ENCODE measurements around the gene PRM3. TPM values are rescaled to one million over a fixed set of nuclear protein-coding genes. Genes with fewer than 3 reads are reported as not detected.

The PRM3 gene
- total RNA-seq, 1 donor from 2014 or later = not detected

GRCh38 chr16:11283820-11284248 is 10.4 kb upstream of the PRM3 start:
- no peak for DNase-seq (ENCODE audit: low read depth)

DNA sequence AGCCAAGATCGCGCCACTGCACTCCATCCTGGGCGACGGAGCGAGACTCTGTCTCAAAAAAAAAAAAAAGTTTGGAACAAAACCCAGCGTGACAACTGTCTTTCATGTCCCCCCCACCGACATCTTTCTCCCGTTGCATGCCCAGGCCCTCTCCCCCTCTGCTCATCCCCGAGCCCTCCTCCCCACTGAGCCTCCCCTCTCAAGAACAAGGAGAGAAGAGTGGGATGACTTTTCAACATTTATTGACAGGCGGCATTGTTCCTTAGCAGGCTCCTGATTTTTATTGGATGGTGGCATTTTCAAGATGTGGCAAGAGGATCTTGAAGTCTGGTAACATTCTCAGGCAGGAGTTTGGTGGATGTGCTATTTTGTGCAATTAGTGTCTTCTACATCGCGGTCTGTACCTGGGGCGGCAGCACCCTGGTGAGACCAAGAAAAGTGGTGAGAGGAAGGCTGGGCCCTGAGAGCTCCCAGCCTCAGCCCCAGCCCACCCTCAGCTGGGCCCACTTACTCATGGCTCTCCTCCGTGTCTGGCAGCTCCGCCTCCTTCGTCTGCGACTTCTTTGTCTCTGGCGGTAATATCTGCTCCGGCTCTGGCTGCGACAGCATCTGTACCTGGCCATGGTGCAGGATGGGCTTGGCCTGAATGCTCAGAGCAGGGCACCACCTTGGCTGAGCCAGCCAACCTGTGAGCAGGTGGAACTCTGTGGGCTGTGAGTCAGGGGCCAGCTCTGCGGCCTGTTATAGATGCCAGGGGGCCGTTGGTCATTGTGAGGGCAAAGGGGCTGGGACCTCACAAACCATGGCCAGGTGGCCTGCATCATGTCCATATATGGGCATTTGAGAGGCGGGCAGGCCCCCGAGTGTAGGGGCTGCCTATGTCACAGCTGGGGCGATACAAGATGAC is 7.4 kb upstream of the PRM3 start, which contains the start of gene PRM1:
Gene PRM1, minus strand, starts transcription at position 715 of the 907 bp plus-strand sequence. Its CDS starts 92 bp downstream, at position 623.
- DNase-seq (ENCODE audit: low read depth) = no peak

DNA sequence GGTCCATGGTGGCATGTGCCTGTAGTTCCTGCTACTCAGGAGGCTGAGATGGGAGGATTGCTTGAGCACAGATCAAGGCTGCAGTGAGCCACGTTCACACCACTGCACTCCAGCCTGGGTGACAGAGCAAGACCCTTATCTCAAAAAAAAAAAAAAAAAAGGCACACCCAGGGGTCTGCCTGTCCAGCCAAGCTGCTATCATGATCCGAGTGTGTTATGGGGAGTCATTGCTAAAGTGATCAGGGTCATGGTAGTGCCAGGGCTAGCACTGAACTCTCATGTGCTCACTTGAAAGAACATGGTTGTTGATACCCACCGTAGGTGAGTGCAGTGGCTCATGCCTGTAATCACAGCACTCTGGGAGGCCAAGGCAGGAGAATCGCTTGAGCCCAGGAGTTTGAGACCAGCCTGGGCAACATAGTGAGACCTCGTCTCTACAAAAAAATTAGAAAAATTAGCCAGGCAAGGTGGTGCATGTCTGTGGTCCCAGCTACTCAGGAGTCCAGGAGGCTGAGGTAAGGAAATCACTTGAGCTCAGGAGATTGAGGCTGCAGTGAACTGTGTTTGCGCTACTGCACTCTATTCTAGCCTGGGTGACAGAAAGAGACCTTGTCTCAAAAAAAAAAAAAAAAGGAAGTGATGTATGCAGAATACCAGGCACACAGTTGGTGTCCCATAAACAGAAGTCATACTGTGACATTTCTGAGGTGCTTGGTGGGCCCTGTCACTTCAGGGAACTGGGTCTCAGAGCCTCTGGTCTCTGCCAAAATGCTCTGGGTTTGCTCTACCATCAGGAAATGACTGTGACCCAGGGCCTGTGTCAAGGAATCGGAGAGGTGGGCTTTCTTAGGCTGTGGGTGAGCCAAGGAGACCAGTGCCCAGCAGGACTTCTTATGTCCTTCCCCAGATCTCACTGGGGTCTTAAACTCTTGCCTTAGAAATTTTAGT is 5.5 kb upstream of the PRM3 start:
- no peak for DNase-seq (ENCODE audit: low read depth)

GRCh38 chr16:11277607-11278337 is 4.3 kb upstream of the PRM3 start:
- no peak for DNase-seq (ENCODE audit: low read depth)

- DNase-seq (ENCODE audit: low read depth) = no peak
Observed at GRCh38 chr16:11276896-11277593, 3.6 kb upstream of the PRM3 start.

- no peak for DNase-seq (ENCODE audit: low read depth)
Observed at GRCh38 chr16:11276143-11276895, 2.9 kb upstream of the PRM3 start, which contains the start of gene PRM2. Gene PRM2, minus strand, starts transcription at chr16:11276480. Its CDS starts 110 bp downstream, at chr16:11276370.

DNA sequence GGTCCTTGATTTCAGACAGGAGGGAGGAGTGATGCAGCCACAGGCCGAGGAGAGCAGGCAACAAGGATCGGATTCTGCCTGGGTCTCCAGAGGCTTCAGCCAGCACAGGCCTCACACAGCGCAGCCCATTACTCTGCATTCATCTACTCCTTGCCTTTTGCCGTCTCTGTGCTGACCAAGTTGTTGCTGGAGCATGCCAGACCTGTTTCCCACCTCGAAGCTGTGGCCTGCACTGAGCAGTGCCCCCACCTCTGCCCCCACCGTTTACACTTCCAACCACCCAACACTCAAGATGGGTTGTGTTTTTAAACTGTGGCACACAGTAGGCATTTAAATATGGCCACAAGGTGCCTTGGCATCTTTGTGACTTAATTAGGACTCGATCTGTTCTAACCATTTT is 1.5 kb upstream of the PRM3 start:
- no peak for DNase-seq (ENCODE audit: low read depth)

GRCh38 chr16:11273721-11274324 is 394 bp upstream of the PRM3 start:
- DNase-seq (ENCODE audit: low read depth) = no peak

- DNase-seq (ENCODE audit: low read depth) = no peak
Observed at GRCh38 chr16:11272484-11272883, 945 bp downstream of the PRM3 start.

DNA sequence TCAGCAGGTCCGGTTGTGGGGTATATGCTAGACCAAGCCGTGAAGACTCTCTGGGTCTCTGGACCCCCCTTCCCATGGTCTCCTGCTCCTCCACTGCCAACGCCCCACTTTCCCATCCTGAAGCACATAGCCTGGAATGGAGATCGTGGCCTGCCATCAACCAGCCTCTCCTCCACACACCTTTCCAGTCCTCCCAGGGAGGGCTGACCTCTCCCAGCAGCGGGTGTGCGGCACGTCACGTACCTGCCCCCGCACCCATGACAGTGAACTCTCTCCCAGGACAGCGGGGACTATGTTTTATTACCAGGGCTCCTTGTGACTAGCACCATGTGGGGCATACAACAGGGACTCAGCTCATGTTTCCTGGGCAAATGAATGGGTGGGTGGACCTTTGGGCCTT is 1.8 kb downstream of the PRM3 start:
- DNase-seq (ENCODE audit: low read depth) = no peak

- no peak for DNase-seq (ENCODE audit: low read depth)
Observed at GRCh38 chr16:11270602-11271162, 2.7 kb downstream of the PRM3 start.

DNA sequence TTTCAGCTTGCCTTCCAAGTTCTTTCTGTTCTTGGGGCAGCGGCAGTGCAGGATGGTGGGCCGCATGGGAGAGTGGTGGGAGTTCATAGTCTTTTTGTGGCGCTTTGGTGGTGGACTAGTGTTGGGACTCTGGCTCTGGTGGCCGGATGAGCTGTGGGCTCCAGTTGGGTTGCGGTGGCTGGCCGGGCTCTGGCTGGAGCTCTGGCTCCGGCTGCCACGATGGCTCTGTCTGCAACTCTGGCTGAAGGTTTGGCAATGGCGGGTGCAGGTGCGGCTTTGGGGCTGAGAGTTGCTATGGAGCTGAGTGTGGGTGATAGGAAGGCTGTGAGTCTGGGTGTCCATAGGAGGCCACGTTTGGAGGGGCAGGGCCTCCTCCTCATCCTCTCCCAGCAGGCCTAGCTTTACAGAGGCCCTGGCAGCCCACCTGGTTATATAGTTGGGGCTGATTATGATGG is 4.5 kb downstream of the PRM3 start, which contains the start of gene TNP2:
Gene TNP2, minus strand, starts transcription at position 405 of the 455 bp plus-strand sequence. Its CDS starts 63 bp downstream, at position 342.
- DNase-seq (ENCODE audit: low read depth) = no peak

DNA sequence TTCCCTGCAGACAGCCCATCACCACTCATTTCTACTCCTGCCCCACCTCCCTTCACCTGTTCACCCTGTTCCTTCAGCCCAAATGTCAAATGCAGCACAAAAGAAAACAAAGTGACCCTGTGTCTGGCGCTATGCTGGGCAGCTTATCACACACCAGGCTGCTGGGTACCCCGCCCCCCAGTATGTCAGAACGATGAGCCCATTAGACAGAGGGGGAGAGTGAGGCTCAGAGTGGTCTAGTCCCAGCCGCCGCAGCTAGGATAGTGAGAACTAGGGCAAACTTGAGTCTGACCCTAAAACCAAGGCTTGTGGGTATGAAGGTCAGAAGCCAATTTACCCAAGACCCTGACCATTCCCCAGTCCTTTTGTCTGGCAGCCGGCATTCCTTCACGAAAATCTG is 8.3 kb downstream of the PRM3 start:
- no peak for DNase-seq (ENCODE audit: low read depth)

DNA sequence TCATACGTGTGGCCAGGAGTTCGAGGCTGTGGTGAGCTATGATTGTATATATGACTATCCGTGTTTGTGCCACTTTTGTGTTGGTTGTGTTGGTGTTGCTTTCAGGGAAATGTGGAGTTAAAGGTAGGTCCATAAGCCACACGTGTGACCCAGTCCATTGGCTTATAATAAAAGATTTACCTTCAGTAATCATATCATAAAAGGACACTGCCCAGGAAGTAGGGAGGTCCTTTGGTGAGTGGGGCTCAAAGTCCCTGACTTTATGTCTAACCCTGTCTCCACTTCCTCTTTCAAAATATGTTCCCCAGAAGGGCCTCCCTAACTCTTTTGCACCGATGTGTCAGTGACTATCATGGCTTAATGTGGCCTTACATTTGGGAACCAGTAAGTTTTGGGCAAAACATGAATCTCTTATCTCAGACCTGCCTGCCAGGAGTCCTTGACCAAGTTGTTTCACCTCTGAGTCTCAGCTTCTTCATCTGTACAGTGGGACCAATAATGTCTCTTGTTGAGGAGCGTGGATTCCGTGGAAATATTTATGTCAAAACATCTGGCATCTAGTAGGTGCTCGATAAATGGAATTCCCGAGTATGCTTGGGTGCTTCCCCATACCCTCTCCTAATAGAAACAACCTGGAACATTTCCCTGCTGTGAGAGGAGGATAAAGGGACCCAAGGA is 9.1 kb downstream of the PRM3 start:
- DNase-seq (ENCODE audit: low read depth) = no peak

- DNase-seq (ENCODE audit: low read depth) = no peak
Observed at GRCh38 chr16:11263737-11264136, 9.7 kb downstream of the PRM3 start.

DNA sequence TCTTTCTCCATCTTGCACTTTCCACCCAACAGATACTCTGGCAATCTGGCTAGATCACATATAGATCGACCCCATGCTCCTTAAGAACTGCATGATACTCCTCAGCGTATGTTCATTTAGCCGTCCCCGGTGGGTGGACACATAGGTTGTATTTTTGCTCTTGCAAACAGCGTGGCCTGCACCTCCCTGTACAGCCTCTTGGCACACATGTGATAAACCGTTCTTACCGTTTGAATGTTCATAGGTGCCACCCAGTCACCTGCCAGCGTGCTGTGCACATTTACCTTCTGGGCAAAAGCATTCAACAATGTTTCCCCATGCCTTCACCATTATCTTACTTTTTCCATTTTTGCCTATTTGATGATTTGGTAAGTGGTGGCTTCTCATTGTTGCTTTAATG is 10.5 kb downstream of the PRM3 start:
- no peak for DNase-seq (ENCODE audit: low read depth)

GRCh38 chr16:11260596-11260966 is 12.8 kb downstream of the PRM3 start:
- no peak for DNase-seq (ENCODE audit: low read depth)

Measured in myocyte (in vitro differentiated cells).